Stimulated activated CD4-positive, alpha-beta T cell treated with anti-CD3 and anti-CD28 coated beads, TNF-alpha, amount 100 ng/mL, for 24 hours (primary cell): ENCODE measurements around the gene PSME1.
"Not testable (repeated sequence)": the region's sequence is repeated elsewhere in the genome, so short reads cannot be mapped to it uniquely, and the experiment has no call there.

ENCODE experiments used
- DNase-seq, 3 experiments: peaks; one replicate each; pipeline ENCODE4 v3.0.0-alpha.2; 2020; ENCODE audit warnings: low read depth in 3 of 3

PSME1 gene

DNA sequence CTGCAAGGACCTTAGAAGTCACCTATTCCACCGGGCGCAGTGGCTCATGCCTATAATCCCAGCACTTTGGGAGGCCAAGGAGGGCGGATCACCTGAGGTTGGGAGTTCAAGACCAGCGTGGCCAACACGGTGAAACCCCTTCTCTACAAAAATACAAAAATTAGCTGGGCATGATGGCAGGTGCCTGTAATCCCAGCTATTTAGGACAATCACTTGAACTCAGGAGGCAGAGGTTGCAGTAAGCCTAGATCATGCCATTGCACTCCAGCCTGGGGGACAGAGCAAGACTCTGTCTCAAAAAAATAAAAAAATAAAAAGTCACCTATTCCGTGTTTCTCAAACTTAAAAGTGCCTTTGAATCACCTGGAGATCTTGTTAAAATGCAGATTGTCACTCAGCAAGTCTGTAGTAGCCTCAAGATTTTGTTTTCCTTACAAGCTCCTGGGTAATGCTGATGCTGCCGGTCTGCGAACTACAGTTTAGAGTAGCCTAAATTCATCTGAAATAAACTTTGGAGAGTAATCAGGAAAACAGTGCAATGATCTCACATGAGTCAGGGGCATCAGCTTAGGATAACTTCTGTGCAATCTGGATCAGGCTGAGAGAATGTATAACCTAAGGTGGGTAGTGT lies 30.3 kb upstream of the PSME1 start:
- not testable (repeated sequence) for DNase-seq

DNA sequence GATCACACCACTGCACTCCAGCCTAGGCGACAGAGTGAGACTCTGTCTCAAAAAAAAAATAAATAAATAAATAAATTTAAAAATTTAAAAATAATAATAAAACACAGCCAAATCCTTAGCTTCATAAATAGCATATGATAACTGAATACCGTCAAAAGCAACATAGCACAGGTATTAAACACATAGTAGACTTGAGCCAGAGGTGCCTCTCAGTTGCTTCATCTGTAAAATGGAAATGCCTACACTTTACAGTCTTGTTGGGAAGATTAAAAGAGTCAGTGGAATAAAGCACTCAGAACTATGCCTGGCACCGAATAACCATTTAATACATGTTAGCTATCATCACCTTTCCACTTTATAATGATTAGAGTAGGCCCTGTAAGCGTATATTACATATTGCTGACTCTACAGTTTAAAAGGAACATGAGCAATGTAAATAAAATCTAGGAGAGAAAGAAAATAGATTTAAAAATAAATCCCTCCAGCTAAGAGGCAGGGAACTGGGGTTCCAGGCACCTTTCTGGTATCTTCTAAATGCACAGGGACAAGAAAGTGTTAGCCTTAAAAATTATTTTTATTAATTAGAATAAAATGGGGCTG lies 29.2 kb upstream of the PSME1 start:
- DNase-seq: no peak

DNA sequence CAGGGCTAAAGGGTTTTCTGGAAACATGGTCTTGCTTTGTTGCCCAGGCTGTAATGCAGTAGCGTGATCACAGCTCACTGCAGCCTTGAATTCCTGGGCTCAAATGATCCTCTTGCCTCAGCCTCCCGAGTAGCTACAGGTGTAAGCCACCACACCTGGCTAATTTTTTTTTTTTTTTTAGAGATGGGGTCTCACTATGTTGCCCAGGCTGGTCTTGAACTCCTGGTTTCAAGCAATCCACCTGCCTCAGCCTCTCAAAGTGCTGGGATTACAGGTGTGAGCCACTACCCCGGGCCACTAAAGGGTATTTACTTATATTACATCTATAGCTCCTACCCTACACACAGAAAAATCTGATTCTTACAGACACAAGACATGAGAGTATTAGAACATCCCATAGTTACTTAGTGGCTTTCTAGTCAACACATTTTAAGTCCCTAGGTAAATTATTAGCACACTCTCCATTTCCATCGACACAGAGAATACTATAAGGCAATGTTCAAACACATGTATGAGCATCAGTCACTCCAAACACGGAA lies 27.6 kb upstream of the PSME1 start:
- no peak for DNase-seq

- no peak for DNase-seq
These were observed 25.9 kb upstream of the PSME1 start for GRCh38 chr14:24110060-24110459.

- DNase-seq: no peak
These were observed 25.5 kb upstream of the PSME1 start for GRCh38 chr14:24110523-24110922.

- no peak for DNase-seq
These were observed 22.6 kb upstream of the PSME1 start for GRCh38 chr14:24113379-24113800.

DNA sequence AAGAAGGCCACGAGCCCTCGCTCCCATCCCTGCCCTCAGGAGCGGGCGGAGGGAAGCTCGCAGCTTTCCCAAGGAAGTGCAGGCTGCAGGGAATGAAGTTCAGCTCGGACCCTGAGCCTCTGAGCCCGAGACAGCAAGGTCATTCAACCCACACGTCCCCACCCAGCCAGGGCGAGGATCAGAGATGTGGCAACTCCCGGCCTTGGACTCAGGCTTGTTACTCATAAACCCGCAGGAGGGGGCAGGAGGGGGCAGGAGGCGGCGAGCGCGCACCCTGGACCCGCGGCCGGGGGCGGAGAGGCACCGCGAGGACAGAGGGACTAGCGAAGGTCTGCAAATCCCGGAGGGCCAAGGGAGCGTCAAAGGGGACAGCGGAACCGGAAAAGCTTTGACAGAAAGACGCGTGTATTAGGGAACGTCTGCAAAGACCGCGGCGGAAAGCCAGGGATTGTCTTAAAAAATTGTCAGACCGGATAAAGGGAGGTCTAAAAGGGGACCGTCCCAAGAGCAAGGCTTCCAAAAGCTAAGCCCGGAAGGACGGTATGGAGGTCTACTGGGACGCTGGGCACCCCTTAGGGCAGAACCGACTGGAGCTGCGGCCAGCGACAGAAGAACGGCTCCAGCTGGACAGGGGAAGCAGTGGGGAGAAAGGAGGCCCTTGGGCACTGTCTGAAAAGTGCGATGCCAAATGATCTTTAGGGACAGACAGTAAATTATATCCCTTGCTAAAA lies 22.0 kb upstream of the PSME1 start:
- peak in 2 of 3 experiments; percentile 64 to 78 for DNase-seq

- DNase-seq: peak; percentile 94 to 97 (median 97)
These were observed 21.2 kb upstream of the PSME1 start, which contains the start of the genes DCAF11 and NRL for GRCh38 chr14:24114532-24115421. TSS of gene DCAF11 (plus strand) at chr14:24114777. CDS start at chr14:24115595, 818 bp downstream. TSS of gene NRL (minus strand) at chr14:24114949. CDS start at chr14:24082848, 32,101 bp downstream.

- DNase-seq: no peak
These were observed 20.4 kb upstream of the PSME1 start for GRCh38 chr14:24115422-24116127.

GRCh38 chr14:24116128-24116814 lies 19.7 kb upstream of the PSME1 start:
- no peak for DNase-seq

GRCh38 chr14:24117179-24117578 lies 18.8 kb upstream of the PSME1 start:
- DNase-seq: no peak

DNA sequence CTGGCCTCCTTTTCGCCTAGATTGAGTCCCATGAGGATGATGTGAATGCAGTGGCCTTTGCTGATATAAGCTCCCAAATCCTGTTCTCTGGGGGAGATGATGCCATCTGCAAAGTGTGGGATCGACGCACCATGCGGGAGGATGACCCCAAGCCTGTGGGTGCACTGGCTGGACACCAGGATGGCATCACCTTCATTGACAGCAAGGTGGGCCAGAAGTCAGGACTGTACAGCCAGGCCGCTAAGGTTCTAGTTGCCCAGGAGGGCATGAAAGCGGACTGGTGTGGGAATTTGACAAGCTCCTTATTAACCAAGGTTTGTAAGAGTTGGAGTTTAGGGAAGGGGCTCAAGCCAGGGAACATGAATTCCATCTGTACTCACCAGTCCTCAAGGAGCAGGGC lies 16.3 kb upstream of the PSME1 start:
- no peak for DNase-seq

- no peak for DNase-seq
These were observed 14.8 kb upstream of the PSME1 start for GRCh38 chr14:24121210-24121609.

DNA sequence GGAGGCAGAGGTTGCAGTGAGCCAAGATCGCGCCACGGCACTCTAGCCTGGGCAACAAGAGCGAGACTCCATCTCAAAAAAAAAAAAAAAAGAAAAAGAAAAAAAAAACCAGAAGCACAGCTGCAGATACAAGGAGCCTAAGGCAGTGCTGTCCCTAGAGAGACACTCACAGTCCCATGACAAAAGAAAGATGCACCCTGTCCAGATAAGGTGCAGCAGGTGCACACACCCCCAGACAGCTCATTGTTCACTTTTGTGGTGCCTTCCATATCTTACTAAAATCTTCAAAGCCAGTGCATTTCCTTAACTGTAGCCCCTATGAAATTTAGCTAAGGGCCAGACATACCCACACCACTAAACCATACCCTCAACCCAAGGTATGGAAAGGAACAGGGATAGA lies 13.6 kb upstream of the PSME1 start:
- no peak for DNase-seq

- no peak for DNase-seq
These were observed 13.1 kb upstream of the PSME1 start for GRCh38 chr14:24122898-24123297.

- no peak for DNase-seq
These were observed 12.3 kb upstream of the PSME1 start for GRCh38 chr14:24123424-24124417.

GRCh38 chr14:24126939-24127338 lies 9.1 kb upstream of the PSME1 start:
- no peak for DNase-seq

DNA sequence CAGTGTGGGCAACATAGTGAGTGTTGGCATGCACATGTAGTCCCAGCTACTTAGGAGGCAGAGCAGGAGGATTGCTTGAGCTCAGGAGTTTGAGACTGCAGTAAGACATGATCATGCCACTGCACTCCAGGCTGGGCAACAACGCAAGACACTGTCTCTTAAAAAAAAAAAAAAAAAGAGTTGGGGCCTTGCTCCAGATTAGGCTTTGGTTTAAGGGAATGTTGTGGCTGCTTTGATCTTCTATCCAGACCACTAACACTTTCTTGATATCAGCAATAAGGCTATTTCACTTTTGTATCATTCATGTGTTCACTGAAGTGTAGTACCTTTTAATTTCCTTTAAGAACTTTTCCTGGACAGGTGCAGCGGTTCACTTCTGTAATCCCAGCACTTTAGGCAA lies 8.3 kb upstream of the PSME1 start:
- no peak for DNase-seq

GRCh38 chr14:24129410-24129998 lies 6.5 kb upstream of the PSME1 start:
- DNase-seq: no peak
